BJ (cell line): ENCODE results near the gene DOK3. TPM values are rescaled to one million over a fixed set of nuclear protein-coding genes. Genes with fewer than 3 reads are reported as not detected.

Experiments
- CTCF ChIA-PET: fragments of 350-600 bp; formaldehyde crosslinking; extraction: SDS; loops from one replicate; lab custom pipeline; 2021; ENCODE audit warnings: antibody characterized with exemption, inconsistent platforms; lab: Yijun Ruan, JAX
- POLR2A ChIA-PET: fragments of 300-600 bp; sonication (Branson Sonifier 250); formaldehyde crosslinking; extraction: SDS; loops from one replicate; lab custom pipeline; 2021; ENCODE audit warnings: antibody characterized with exemption; lab: Charles Lee
- DNase-seq: peaks from one replicate; pipeline ENCODE4 v3.0.0-alpha.2; 2011; ENCODE audit warnings: low read depth
- H3K27me3 ChIP-seq: 2 replicates; pipeline ENCODE4 v1.6.0; 2011; ENCODE audit warnings: low read length; ENCODE audit not compliant: control insufficient read depth, insufficient read depth
- H3K36me3 ChIP-seq: 2 replicates; pipeline ENCODE4 v1.5.1; 2011; ENCODE audit warnings: low read length; ENCODE audit not compliant: control insufficient read depth, insufficient read depth
- H3K4me3 ChIP-seq: 2 replicates; pipeline ENCODE4 v1.5.1; 2011; ENCODE audit warnings: low read depth, mild to moderate bottlenecking, control low read depth, low read length
- CTCF ChIP-seq: IDR thresholded peaks from 2 replicates; pipeline ENCODE4 v1.5.1; 2011; ENCODE audit warnings: low read depth, mild to moderate bottlenecking, control low read depth, inconsistent platforms, low read length, moderate library complexity; ENCODE audit not compliant: insufficient read depth
- polyA plus RNA-seq: library from polyadenylated mRNA; depleted of rRNA; stranded (reverse); fragments of >200 nt; gene quantifications from 2 replicates; pipeline ENCODE4 v1.2.3, GENCODE V29; 2011

DOK3 gene
- polyA plus RNA-seq, 1 experiment: 1.2 TPM

GRCh38 chr5:177530638-177531037, 21.0 kb upstream of the DOK3 start:
- Histone ChIP-seq H3K36me3 (peaks cover 46% of the 10 kb centered on the region), H3K27me3 (no peaks in the 10 kb centered on the region), H3K4me3 (no peak overlapping the region)
- POLR2A ChIA-PET: no interaction called here
- no peak for DNase-seq
- no peak for TF ChIP-seq CTCF
- CTCF ChIA-PET: interaction anchor here (1.2 kb wide), 1 partner anchor 25 kb away, joined by 3 read pairs; no protein-coding TSS in a partner anchor

- peaks cover 56% of the 10 kb centered on the region for H3K36me3 ChIP-seq
- H3K27me3 ChIP-seq: no peaks in the 10 kb centered on the region
- TF ChIP-seq CTCF: no peak
- ChIA-PET POLR2A (no interaction called here), CTCF (no interaction called here)
- DNase-seq: no peak
- H3K4me3 ChIP-seq: no peak overlapping the region
Measured at GRCh38 chr5:177529247-177530203, 19.9 kb upstream of the DOK3 start.

- CTCF ChIA-PET: interaction anchor here (1.2 to 1.6 kb wide), 2 partner anchors 12 to 64 kb away, joined by 3 read pairs; partner anchors contain the start of gene DDX41
- Histone ChIP-seq H3K27me3 (no peaks in the 10 kb centered on the region), H3K36me3 (peaks cover 65% of the 10 kb centered on the region), H3K4me3 (no peak overlapping the region)
- no peak for TF ChIP-seq CTCF
- no peak for DNase-seq
- POLR2A ChIA-PET: no interaction called here
Measured at GRCh38 chr5:177528631-177529030, 19.0 kb upstream of the DOK3 start.

GRCh38 chr5:177527595-177527994, 18.0 kb upstream of the DOK3 start:
- Histone ChIP-seq H3K4me3 (no peak overlapping the region), H3K27me3 (no peaks in the 10 kb centered on the region), H3K36me3 (peaks cover 68% of the 10 kb centered on the region)
- TF ChIP-seq CTCF: no peak
- no peak for DNase-seq
- ChIA-PET POLR2A (interaction anchor here (0.6 kb wide), 1 partner anchor 72 kb away, joined by 3 read pairs; the partner anchor contains the start of gene B4GALT7), CTCF (interaction anchor here (0.5 to 1.6 kb wide), 3 partner anchors 11 to 65 kb away, joined by 3 to 5 read pairs (median 3); partner anchors contain the start of gene DDX41)

GRCh38 chr5:177526791-177527190, 17.2 kb upstream of the DOK3 start:
- H3K36me3 ChIP-seq: peaks cover 62% of the 10 kb centered on the region
- ChIA-PET POLR2A (no interaction called here), CTCF (no interaction called here)
- no peaks in the 10 kb centered on the region for H3K27me3 ChIP-seq
- no peak overlapping the region for H3K4me3 ChIP-seq
- DNase-seq: no peak
- no peak for TF ChIP-seq CTCF
